ENCODE data around the gene COL9A3.

The COL9A3 gene

DNA sequence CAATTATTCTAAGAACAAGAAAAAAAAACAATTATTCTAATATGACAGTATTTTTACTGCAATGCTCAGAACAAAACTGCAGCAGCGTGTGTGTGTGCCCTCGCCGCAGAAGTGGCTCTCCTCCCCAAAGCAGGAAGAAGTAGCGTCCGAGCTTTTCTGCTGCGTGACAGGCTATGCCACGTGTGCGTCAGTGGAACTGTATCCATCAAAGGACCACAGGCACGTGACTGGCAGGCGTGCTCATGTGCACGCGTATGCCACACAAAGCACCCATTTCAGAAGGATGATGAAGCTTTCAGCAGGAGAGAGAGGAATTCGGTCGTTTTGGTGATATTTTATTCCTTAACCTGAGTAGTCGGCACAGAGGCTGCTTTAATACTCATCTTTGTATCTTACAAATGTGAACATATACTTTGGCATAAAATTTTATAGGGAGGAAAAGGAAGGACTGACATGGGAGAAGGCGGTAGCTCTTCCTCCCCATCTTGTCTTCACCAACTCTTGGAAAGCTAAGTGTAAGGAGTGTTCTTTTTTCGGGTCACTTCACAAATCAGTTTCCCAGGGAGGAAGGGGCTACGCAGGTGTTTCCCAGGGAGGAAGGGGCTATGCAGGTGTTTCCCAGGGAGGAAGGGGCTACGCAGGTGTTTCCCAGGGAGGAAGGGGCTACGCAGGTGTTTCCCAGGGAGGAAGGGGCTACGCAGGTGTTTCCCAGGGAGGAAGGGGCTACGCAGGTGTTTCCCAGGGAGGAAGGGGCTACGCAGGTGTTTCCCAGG is 41.4 kb downstream of the COL9A3 start:
- Histone ChIP-seq H4K20me1 (ENCODE audit: insufficient read depth, low read length, poor library complexity, severe bottlenecking) (peaks cover 6% of the 10 kb centered on the region), H3F3A (ENCODE audit: low read depth) (no peaks in the 10 kb centered on the region), H3K4me3 (ENCODE audit: low read length, poor library complexity, severe bottlenecking) (peak overlapping the region; percentile 77), H3K9me2 (replicated peaks; ENCODE audit: low read depth, low read length) (no peaks in the 10 kb centered on the region), H2AFZ (ENCODE audit: low read length) (no peak overlapping the region), H3K9ac (ENCODE audit: low read depth, low read length, poor library complexity, severe bottlenecking) (peak overlapping the region; percentile 80), H3K79me2 (ENCODE audit: insufficient read depth, low read length) (peaks cover 51% of the 10 kb centered on the region), H3K9me3 (ENCODE audit: insufficient read depth, low read depth, low read length) (no peaks in the 10 kb centered on the region), H3K27me3 (ENCODE audit: insufficient read depth, low read length, poor library complexity, severe bottlenecking) (no peaks in the 10 kb centered on the region), H3K4me2 (ENCODE audit: low read depth, low read length, poor library complexity, severe bottlenecking) (peak overlapping the region; percentile 77), H3K4me1 (ENCODE audit: insufficient read depth, low read length, poor library complexity, severe bottlenecking) (peaks cover 24% of the 10 kb centered on the region), H3K36me3 (ENCODE audit: insufficient read depth, low read length) (peaks cover 6% of the 10 kb centered on the region; the same call in 1 of the 2 replicates)
- TF ChIP-seq EZH2phosphoT487 (IDR thresholded peaks at IDR 0.05; ENCODE audit: borderline replicate concordance) (no peak), CTCF (conservative IDR thresholded peaks at IDR 0.05; ENCODE audit: low read length) (no peak)

- Histone ChIP-seq H3K79me2 (ENCODE audit: insufficient read depth, low read length) (peaks cover 47% of the 10 kb centered on the region), H3K4me3 (ENCODE audit: low read length, poor library complexity, severe bottlenecking) (peak overlapping the region; percentile 77), H3K27me3 (ENCODE audit: insufficient read depth, low read length, poor library complexity, severe bottlenecking) (no peaks in the 10 kb centered on the region), H3K9me3 (ENCODE audit: insufficient read depth, low read depth, low read length) (no peaks in the 10 kb centered on the region), H2AFZ (ENCODE audit: low read length) (no peak overlapping the region), H3F3A (ENCODE audit: low read depth) (no peaks in the 10 kb centered on the region), H3K4me2 (ENCODE audit: low read depth, low read length, poor library complexity, severe bottlenecking) (peak overlapping the region; percentile 77), H3K4me1 (ENCODE audit: insufficient read depth, low read length, poor library complexity, severe bottlenecking) (peaks cover 22% of the 10 kb centered on the region), H3K36me3 (ENCODE audit: insufficient read depth, low read length) (peaks cover 6% of the 10 kb centered on the region; the same call in 1 of the 2 replicates), H4K20me1 (ENCODE audit: insufficient read depth, low read length, poor library complexity, severe bottlenecking) (peaks cover 6% of the 10 kb centered on the region), H3K9me2 (replicated peaks; ENCODE audit: low read depth, low read length) (no peaks in the 10 kb centered on the region), H3K9ac (ENCODE audit: low read depth, low read length, poor library complexity, severe bottlenecking) (peak overlapping the region; percentile 80)
- TF ChIP-seq CTCF (conservative IDR thresholded peaks at IDR 0.05; ENCODE audit: low read length), result no peak
- no peak for TF ChIP-seq EZH2phosphoT487 (IDR thresholded peaks at IDR 0.05; ENCODE audit: borderline replicate concordance)
Observed at GRCh38 chr20:62859721-62860120, 42.9 kb downstream of the COL9A3 start.

DNA sequence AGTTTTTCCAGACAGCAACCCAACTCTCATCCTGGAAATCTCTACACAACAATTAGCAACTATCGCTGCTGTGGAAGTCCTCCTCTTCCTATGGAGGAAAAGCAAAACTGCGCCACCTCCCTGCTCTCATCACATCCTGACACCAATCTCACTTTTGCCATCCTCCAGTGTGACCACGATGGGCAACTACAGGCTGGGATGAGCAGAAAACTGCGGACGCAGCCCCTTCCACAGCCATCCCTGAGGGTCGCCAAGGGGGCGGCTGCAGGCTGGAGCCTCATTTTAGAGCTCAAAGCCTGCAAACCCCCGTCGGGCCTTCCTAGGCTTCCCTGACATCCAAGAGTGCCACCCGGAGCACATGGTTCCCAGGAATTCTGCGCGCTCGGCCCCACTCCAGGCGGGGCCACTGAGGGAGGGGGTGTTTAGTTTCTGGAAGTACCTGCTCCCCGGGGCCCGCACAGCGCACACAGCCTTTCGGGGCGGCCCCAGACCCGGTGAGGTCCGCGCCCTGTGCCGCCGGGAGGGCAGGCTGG is 43.6 kb downstream of the COL9A3 start:
- peak overlapping the region; percentile 80 for H3K9ac ChIP-seq (ENCODE audit: low read depth, low read length, poor library complexity, severe bottlenecking)
- H3F3A ChIP-seq (ENCODE audit: low read depth), result no peaks in the 10 kb centered on the region
- peaks cover 6% of the 10 kb centered on the region; the same call in 1 of the 2 replicates for H3K36me3 ChIP-seq (ENCODE audit: insufficient read depth, low read length)
- peak overlapping the region; percentile 77 for H3K4me2 ChIP-seq (ENCODE audit: low read depth, low read length, poor library complexity, severe bottlenecking)
- H3K4me3 ChIP-seq (ENCODE audit: low read length, poor library complexity, severe bottlenecking), result peak overlapping the region; percentile 77
- no peaks in the 10 kb centered on the region for H3K27me3 ChIP-seq (ENCODE audit: insufficient read depth, low read length, poor library complexity, severe bottlenecking)
- H3K4me1 ChIP-seq (ENCODE audit: insufficient read depth, low read length, poor library complexity, severe bottlenecking), result peaks cover 19% of the 10 kb centered on the region
- H2AFZ ChIP-seq (ENCODE audit: low read length), result no peak overlapping the region
- peak; percentile 37 for TF ChIP-seq CTCF (conservative IDR thresholded peaks at IDR 0.05; ENCODE audit: low read length)
- TF ChIP-seq EZH2phosphoT487 (IDR thresholded peaks at IDR 0.05; ENCODE audit: borderline replicate concordance), result no peak
- no peaks in the 10 kb centered on the region for H3K9me2 ChIP-seq (replicated peaks; ENCODE audit: low read depth, low read length)
- no peaks in the 10 kb centered on the region for H3K9me3 ChIP-seq (ENCODE audit: insufficient read depth, low read depth, low read length)
- H4K20me1 ChIP-seq (ENCODE audit: insufficient read depth, low read length, poor library complexity, severe bottlenecking), result peaks cover 6% of the 10 kb centered on the region
- peaks cover 41% of the 10 kb centered on the region for H3K79me2 ChIP-seq (ENCODE audit: insufficient read depth, low read length)

All from Loucy (cell line).